ENCODE results near the gene MED12L. TPM values are rescaled to one million over a fixed set of nuclear protein-coding genes. Genes with fewer than 3 reads are reported as not detected.

MED12L gene
- total and polyA plus RNA-seq, 10 of the 15 experiments (the other 5 are each of a cell fraction or from before 2014, with no cell fraction given), result 0.01 to 0.06 (median 0.03) TPM; not detected in 2

GRCh38 chr3:151197981-151198767, 112.7 kb downstream of the MED12L start:
- intact Hi-C loops (cut with micrococcal nuclease; ENCODE audit: unreplicated experiment) (no loop called here), in situ Hi-C loops (cut with MboI) (no loop called here)
- no peak overlapping the region for H3K27ac ChIP-seq (ENCODE audit: control insufficient read depth, insufficient read depth)
- no peaks in the 10 kb centered on the region for H3K79me2 ChIP-seq (ENCODE audit: control insufficient read depth, insufficient read depth, low read length)
- H2AFZ ChIP-seq (ENCODE audit: control insufficient read depth, low read depth, low read length), result no peak overlapping the region
- ATAC-seq (no peak), FAIRE-seq (no peak), DNase-seq (ENCODE audit: low read depth, low spot score) (no peak)
- ChIA-PET CTCF (interaction anchor here (1.1 to 2.9 kb wide), 4 partner anchors 9 to 50 kb away, joined by 3 to 10 read pairs (median 5); no protein-coding TSS in a partner anchor), RAD21 (ENCODE audit: unreplicated experiment) (no interaction called here), SMC1A (ENCODE audit: uncharacterized antibody, unreplicated experiment) (interaction anchor here (1.0 to 1.4 kb wide), 3 partner anchors 9 to 44 kb away, joined by 3 to 4 read pairs (median 3); no protein-coding TSS in a partner anchor), POLR2A (interaction anchor here (0.7 kb wide), 1 partner anchor 8 kb away, joined by 3 read pairs; no protein-coding TSS in a partner anchor)
- no peaks in the 10 kb centered on the region; the same call in 1 of the 2 replicates for H3K4me1 ChIP-seq (ENCODE audit: control insufficient read depth, insufficient read depth, low read length)
- no TSS peak for BruUV-seq (replicated peaks)
- TF ChIP-seq ETV6 (conservative IDR thresholded peaks at IDR 0.05 in 1 of 2, IDR thresholded peaks at IDR 0.05 in 1 of 2; ENCODE audit: borderline replicate concordance in 1 of 2, low read depth in 1 of 2) (no peak), RELB (IDR thresholded peaks at IDR 0.05; ENCODE audit: low read depth) (no peak), SREBF1 (IDR thresholded peaks at IDR 0.05; ENCODE audit: low read length) (no peak), BCL3 (IDR thresholded peaks at IDR 0.05; ENCODE audit: borderline replicate concordance, insufficient read depth, low read depth, low read length, poor library complexity, severe bottlenecking) (no peak), TARDBP (IDR thresholded peaks at IDR 0.05; ENCODE audit: borderline replicate concordance) (no peak), SREBF2 (IDR thresholded peaks at IDR 0.05; ENCODE audit: low read length) (no peak), ZNF622 (IDR thresholded peaks at IDR 0.05) (no peak), GATAD2B (conservative IDR thresholded peaks at IDR 0.05; ENCODE audit: low read depth) (no peak), TBL1XR1 (IDR thresholded peaks at IDR 0.05; ENCODE audit: low read depth, low read length) (no peak), SIN3A (IDR thresholded peaks at IDR 0.05; ENCODE audit: low read depth, low read length) (no peak)
- no peak overlapping the region for H3K4me2 ChIP-seq (ENCODE audit: control insufficient read depth, insufficient read depth)
- H3K9me3 ChIP-seq (replicated peaks; ENCODE audit: control insufficient read depth, insufficient read depth, low read length), result no peaks in the 10 kb centered on the region
- 48% methylated on average over 6 of the region's 6 CpGs for WGBS (ENCODE audit: insufficient coverage, insufficient replicate concordance, low lambda C conversion rate, missing lambda C conversion rate)
- H4K20me1 ChIP-seq (ENCODE audit: control insufficient read depth, insufficient read depth), result no peaks in the 10 kb centered on the region
- no peak overlapping the region for H3K4me3 ChIP-seq
- H3K36me3 ChIP-seq (ENCODE audit: control insufficient read depth in 2 of 2, insufficient read depth in 2 of 2, low read length in 1 of 2), result no peaks in the 10 kb centered on the region
- no peaks in the 10 kb centered on the region; a peak in 1 of 4 replicates for H3K27me3 ChIP-seq (replicated peaks in 1 of 2; ENCODE audit: control insufficient read depth in 2 of 2, insufficient read depth in 2 of 2, low read length in 1 of 2)
- H3K9ac ChIP-seq (ENCODE audit: control insufficient read depth, insufficient read depth, low read length), result no peak overlapping the region

All from GM12878 (cell line).